GM18951 (cell line): Measurements from ENCODE around the gene FGF18.
"Not testable (repeated sequence)": the region's sequence is repeated elsewhere in the genome, so short reads cannot be mapped to it uniquely, and the experiment has no call there.

Experiments used
- POLR2A ChIP-seq: IDR thresholded peaks from 4 replicates; pipeline ENCODE4 v1.6.1; 2011; ENCODE audit warnings: mild to moderate bottlenecking; ENCODE audit not compliant: insufficient read length, insufficient read depth; ENCODE audit errors: extremely low read depth
- in situ Hi-C: fragments of 300-500 bp; cut with MboI; formaldehyde crosslinking; loops from one replicate; pipeline ENCODE4 v1.12.0; 2022; ENCODE audit warnings: low sequenced_read_pairs, mixed read lengths, inconsistent platforms; ENCODE audit not compliant: unreplicated experiment

The FGF18 gene

DNA sequence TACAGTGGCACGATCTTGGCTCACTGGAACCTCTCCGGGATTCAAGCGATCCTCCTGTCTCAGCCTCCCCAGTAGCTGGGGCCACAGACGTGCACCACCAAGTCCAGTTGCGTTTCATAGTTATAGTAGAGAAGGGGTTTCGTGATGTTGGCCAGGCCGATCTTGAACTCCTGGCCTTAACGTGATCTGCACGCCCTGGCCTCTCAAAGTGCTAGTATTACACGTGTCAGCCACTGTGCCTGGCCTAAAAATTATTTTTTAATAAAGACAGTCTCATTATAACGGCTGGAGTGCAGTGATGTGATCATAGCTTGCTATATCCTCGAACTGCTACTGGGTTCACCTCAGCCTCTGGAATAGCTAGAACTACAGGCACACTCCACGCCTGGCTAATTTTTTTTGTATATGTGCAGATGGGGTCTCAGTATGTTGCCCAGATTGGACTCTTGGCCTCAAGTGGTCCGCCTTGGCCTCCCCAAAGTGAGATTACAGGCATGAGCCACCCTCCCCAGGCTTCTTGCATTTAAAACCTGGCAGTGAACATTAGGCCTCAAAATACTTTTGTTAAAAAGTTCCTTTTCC, 27.4 kb upstream of the FGF18 start:
- TF ChIP-seq POLR2A, result no peak
- in situ Hi-C loops, result no loop called here

DNA sequence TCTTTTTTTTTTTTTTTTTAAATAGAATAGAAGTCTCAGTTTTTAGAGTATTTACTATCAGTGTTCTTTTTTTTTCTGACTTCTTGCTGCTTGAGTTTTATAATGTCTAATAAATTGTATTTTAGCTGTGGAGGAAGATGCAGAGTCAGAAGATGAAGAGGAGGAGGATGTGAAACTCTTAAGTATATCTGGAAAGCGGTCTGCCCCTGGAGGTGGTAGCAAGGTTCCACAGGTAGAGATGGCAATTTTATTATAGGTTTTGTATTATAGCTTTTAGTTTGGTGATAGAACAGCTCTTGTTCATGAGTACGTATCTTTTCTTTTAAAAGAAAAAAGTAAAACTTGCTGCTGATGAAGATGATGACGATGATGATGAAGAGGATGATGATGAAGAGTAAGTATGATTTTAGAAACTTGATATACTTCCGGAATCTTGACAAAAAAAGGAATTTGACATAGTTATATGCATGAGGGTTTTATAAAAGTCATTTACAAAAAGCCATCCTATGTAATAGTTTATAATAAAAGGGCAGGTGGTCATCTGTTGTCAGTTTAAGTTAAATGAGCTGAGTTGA, 26.8 kb upstream of the FGF18 start:
- TF ChIP-seq POLR2A, result no peak
- in situ Hi-C loops, result no loop called here

DNA sequence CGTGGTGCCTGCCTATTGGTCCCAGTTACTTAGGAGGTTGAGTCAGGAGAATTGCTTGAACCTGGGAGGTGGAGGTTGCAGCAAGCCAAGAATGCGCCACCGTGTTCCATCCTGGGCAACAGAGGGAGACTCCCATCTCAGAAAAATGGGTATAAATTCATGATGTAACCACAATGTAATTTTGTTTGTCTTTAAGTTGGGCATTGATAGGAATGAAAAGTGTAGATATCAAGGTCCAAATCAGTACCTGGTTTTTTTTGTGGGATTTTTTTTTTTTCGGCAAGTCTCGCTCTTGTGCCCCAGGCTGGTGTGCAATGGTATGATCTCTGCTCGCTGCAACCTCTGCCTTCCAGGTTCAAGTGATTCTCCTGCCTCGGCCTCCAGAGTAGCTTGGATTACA, 24.4 kb upstream of the FGF18 start:
- no peak for TF ChIP-seq POLR2A
- in situ Hi-C loops, result no loop called here

DNA sequence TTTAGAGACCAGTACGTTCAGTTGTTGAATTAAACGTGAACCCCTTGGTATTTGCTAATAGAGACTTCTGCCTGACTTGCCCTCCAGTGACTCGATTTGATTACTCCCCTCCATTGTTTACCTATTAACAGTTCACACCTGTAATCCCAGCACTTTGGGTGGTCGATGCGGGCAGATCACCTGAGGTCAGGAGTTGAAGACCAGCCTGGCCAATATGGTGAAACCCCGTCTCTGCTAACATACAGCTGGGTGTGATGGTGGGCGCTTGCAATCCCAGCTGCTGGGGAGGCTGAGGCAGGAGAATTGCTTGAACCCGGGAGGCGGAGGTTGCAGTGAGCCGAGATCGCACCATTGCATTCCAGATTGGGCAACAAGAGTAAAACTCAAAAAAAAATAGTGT, 22.9 kb upstream of the FGF18 start:
- in situ Hi-C loops, result not testable (repeated sequence)

DNA sequence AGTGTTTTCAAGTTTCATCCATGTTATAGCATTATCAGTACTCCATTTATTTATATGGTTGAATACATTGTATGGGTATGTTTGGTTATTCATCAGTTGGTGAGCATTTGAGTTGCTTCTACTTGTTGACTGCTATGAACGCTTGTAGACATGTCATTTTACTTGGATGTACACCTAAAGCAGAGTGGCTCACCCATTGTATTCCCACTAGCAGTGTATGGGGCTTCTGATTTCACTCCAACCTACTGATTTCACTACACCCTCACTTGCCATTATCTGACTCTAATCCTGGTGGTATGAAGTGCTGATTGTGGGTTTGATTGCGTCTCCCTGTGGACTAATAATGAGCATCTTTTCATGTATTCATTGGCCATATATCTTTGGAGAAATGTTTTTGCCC, 22.3 kb upstream of the FGF18 start:
- no peak for TF ChIP-seq POLR2A
- in situ Hi-C loops, result no loop called here

DNA sequence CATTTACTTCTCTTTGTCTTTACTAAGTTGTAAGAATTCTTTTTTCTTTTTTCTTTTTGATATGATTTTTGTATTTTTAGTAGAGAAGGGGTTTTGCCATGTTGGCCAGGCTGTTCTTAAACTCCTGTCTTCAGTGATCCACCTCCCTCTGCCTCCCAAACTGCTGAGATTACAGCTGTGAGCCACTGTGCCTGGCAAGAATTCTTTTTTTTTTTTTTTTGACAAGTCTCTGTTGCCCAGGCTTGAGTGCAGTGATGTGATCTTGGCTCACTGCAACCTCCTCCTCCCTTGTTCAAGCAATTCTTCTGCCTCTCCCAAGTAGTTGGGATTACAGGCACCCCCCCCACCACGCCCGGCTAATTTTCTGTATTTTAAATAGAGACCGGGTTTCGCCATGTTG, 21.8 kb upstream of the FGF18 start:
- TF ChIP-seq POLR2A, result no peak
- in situ Hi-C loops, result no loop called here

DNA sequence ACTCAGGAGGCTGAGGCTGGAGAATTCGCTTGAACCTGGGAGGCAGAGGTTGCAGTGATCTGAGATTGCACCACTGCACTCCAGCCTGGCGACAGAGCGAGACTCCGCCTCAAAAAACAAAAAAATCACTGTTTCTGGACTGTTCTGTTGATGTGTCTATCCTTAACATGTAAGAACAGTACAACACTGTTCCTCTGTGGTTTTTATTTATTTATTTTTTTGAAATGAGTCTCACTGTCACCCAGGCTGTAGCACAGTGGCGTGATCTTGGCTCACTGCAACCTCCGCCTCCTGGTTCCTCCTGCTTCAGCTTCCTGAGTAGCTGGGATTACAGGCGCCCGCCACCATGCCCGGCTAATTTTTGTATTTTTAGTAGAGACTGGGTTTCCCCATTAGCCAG, 20.8 kb upstream of the FGF18 start:
- in situ Hi-C loops, result not testable (repeated sequence)

DNA sequence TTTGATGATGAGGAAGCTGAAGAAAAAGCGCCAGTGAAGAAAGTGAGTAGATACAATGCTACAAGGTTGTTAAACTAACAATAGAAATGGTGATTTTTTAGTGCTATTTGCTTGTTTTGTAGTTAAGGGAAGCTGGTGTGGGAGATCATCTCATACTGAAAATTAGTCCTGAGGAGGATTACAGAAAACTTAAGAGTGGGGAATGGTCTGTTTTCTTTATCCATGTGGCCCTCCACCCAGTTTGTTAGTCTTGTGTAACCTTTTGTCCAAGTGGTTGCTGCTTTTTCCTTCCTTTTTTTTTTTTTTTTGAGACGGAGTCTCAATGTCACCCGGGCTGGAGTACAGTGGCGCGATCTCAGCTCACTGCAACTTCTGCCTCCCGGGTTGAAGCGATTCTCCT, 19.3 kb upstream of the FGF18 start:
- in situ Hi-C loops, result loop anchor here (25.0 kb wide), 1 partner anchor 637 kb away; no protein-coding TSS in a partner anchor
- no peak for TF ChIP-seq POLR2A

DNA sequence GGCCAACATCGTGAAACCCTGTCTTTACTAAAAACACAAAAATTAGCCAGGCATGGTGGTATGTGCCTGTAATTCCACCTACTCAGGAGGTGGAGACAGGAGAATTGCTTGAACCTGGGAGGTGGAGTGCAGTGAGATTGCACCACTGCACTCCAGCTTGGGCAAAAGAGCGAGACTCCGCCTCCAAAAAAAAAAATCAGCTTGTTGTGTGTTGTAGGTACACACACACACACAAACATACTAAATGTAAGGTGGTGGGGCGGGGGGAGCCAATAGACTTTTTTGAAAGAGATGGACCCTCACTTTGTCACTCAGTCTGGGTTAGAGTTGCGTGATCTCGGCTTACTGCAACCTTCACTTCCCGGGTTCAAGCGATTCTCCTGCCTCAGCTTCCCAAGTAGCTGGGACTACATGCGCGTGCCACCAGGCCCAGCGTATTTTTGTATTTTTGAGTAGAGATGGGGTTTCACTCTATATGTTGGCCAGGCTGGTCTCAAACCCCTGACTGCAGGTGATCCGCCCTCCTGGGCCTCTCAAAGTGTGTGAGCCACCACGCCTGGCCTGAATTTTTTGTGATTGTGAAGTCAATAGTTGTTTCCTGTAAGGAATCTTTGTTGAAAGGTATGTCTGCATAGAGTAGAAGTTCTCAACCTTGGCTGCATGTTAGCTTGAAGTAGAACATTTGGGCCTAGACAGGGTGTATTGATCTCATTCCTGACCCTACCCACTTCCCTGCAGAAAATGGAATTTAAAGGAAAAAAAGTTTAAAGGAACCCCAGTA, 18.1 kb upstream of the FGF18 start:
- TF ChIP-seq POLR2A, result no peak
- in situ Hi-C loops, result loop anchor here (25.0 kb wide), 1 partner anchor 636 kb away; no protein-coding TSS in a partner anchor

DNA sequence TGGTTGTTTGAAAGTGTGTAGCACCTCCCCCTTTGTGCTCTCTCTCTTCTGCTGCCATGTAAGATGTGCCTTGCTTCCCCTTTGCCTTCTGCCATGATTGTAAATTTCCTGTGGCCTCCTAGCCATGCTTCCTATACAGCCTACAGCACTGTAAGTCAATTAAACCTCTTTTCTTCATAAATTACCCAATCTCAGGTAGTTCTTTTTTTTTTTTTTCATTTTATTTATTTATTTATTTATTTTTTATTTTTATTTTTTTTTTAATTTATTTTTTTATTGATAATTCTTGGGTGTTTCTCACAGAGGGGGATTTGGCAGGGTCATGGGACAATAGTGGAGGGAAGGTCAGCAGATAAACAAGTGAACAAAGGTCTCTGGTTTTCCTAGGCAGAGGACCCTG, 16.7 kb upstream of the FGF18 start:
- in situ Hi-C loops, result loop anchor here (25.0 kb wide), 1 partner anchor 635 kb away; no protein-coding TSS in a partner anchor

DNA sequence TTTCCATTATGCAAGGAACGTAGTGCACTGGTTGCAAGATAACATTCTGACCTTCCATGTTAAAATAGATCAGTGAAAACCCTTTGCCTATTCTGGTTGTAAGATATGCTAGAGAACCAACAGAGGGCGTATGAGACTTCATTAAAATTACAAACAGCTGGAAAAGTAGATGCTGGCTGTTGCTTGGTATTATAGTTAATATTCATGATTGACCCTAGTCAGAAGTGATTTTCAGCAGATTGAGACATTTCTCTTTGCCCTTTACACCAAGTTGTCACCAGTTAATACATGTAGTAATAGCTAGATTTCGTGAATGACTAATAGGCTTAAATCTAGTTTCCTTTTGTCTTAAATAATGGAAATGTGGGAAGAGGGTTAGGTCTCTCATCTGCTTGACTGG, 13.8 kb upstream of the FGF18 start:
- in situ Hi-C loops, result loop anchor here (25.0 kb wide), 1 partner anchor 632 kb away; no protein-coding TSS in a partner anchor
- no peak for TF ChIP-seq POLR2A

DNA sequence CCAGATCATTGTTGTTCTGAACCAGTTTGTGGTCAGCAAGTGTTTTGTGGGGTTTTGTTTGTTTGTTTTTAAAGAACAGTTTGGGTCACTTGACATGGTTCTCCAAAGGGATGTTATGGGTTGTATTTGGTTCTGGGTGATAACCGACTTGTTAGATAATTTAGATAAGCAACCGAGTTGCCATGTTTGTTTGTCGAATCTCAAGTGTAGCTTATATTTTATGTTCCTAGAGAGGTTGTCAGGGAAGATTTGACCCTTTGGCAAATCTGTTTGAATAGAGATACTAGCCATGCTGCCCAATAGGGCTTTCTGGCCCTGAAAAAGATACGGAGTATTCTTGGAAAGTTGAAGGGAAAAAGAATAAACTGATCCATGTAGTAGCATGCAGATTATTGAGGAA, 12.2 kb upstream of the FGF18 start:
- in situ Hi-C loops, result loop anchor here (25.0 kb wide), 1 partner anchor 630 kb away; no protein-coding TSS in a partner anchor
- no peak for TF ChIP-seq POLR2A

DNA sequence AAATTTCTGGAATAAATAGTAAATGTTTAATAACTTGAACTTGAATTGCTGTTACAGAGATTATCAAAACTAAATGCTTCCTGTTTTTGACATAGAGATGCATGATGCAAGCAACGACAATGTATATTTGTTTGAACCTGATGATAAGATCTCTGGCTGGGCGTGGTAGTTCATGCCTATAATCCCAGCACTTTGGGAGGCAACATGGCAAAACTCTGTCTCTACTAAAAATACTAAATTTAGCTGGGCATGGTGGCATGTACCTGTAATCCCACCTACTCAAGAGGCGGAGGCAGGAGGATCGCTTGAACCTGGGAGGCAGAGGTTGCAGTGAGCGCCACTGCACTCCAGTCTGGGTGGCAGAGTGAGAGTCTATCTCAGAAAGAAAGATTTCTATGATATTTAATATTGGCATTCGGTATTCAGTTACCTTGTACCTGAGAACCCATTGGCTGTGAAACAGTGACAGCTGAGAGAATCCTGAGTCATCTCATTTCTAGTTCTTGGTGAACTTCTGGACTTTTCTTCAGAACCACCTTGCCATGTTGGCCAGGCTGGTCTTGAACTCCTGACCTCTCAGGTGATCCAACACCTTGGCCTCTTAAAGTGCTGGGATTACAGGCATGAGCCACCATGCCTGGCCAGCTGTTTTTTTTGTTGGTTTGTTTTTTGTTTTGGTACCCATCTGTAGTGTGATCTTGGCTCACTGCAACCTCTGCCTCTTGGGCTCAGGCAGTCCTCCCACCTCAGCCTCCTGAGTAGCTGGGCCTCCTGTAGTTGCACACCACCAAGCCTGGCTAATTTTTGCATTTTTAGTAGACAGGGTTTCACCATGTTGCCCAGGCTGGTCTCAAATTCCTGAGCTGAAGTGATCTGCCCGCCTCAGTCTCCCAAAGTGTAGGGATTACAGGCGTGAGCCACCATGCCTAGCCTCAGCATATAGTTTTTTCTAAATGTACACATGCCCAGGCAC, 10.0 kb upstream of the FGF18 start:
- TF ChIP-seq POLR2A, result no peak
- in situ Hi-C loops, result loop anchor here (25.0 kb wide), 1 partner anchor 628 kb away; no protein-coding TSS in a partner anchor
